Stimulated activated CD4-positive, alpha-beta T cell treated with anti-CD3 and anti-CD28 coated beads, Interleukin-2, amount 100 ng/mL, for 4 hours (primary cell): Measurements from ENCODE around the gene SLC19A1.

Source experiments
- DNase-seq: peaks from one replicate; pipeline ENCODE4 v3.0.0-alpha.2; 2020; ENCODE audit warnings: low read depth

The SLC19A1 gene

GRCh38 chr21:45453308-45453950, 88.8 kb downstream of the SLC19A1 start:
- DNase-seq, result no peak

DNA sequence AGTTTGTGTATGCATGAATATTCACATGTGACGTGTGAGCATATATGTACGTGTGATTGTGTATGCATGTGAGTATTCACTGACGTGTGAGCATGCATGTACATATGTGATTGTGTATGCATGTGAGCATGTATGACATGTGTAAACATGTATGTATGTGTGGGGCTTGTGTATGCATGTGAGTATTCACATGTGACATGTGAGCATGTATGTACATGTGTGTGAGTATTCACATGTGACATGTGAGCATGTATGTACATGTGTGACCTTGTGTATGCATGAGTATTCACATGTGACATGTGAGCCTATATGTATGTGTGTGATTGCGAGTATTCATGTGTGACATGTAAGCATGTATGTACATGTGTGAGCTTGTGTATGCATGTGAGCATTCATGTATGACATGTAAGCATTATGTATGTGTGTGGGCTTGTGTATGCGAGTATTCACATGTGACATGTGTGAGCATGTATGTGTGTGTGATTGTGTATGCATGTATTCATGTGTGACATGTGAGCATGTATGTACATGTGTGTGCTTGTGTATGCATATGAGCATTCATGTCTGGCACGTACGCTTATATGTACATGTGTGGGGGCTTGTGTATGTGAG, 89.4 kb downstream of the SLC19A1 start:
- no peak for DNase-seq

- no peak for DNase-seq
Observed at GRCh38 chr21:45451771-45452182, 90.5 kb downstream of the SLC19A1 start.

GRCh38 chr21:45451091-45451740, 91.0 kb downstream of the SLC19A1 start:
- DNase-seq, result no peak

DNA sequence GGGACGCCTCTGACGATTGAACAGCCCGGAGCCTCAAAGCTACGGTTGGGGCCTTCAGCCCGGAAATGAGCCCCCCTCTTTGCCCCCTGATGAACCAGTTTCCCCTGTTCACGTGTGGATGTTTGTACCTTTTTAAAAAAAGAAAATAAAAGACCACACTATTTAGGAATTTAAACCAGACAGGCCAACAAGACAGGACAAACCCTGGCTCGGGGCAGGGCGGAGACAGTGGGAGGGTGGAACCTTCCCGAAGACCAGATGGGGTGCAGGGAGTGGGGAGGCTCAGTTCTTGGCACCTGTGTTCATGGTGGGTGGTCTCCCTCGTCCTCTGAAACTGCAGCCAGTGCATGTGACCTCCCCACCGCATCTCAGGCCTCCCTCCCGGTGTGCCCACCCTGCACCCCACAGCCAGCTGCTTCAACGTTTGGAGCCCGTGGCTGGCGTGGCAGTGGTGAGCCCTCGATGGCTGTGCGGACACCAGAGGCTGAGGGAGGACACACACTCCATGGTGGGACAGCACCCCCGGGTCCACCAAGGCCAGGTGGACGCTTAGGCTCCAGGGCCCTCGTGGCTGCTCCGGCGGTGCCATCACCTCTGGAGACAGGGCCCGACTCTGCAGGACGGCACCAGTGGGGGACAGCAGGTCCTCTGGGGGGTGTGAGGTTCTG, 91.7 kb downstream of the SLC19A1 start:
- no peak for DNase-seq

DNA sequence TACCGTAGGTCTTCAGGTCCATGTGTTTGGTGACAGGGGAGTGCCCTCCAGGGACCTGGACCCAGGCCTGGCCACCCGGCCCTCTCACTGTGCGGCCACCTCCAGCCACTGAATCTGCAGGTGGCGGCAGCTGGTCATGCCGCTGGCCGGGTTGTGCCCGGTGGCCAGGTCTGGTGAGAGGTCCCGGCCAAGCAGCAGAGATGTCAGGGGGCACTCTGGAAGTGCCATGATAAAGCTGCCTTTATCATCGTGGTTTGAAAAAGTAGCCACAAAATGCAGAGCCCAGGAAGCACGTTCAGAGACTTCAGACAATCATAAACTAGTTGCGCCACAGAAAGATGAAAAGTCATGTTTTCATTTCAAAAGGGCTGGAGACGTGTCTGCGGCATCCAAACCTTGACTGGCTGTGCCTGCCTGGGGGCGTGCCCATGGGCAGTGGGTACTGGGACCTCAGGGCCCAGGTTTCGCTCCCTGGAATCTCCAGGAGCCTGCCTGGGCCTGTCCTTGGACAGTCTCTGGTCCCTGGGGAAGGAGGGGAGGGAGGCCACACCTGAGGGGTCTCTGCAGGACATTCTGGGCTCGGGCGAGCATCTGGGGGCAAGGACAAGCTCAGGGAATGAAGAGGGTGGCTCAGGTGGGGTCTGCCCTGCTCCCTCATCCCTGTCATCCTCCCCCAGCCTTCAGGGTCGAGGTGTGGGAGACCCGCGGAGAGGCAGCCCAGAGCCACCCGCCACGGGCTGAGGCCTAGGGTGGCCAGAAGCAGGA, 92.4 kb downstream of the SLC19A1 start:
- DNase-seq, result no peak

DNA sequence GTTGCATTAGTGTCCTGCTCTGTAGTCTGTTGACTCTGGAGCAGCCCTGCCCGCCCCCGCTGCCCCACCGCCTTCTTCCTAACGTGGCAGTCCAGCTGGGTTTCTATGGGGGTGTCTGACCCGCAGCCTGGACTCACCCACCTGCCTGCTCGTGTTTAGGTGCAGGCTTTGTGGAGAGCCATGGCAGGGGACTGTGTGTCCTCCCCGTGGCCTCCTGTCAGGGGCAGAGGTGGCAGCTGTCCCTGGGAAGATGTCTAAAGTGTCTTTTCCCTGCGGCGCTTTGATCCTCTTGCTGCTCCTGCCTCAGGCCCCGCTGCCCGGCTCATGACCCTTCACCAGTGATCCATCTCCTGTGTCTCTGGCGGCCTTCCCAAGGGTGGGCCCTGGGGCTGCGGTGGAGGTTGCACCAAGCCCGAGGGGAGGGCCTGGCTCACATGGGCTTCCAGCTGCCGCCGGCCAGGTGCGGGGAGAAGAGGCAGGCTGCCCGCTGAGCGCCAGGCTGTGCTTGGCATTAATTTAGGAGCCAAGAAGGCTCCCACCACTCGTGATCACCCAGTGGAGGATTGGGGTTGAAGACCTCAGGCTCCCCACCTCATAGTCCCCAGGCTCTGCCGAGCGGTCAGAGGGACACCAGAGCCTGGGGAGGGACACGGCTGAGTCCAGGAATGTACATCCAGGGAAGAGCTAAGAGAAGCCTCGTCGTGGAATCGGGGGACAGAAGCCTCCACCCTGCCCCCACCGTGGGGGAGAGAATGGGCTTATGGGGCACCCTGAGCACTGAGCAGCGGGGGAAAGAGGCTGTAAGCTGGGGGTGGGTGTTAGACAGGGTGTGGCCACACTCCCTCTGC, 93.2 kb downstream of the SLC19A1 start:
- DNase-seq, result no peak

GRCh38 chr21:45448283-45448809, 93.9 kb downstream of the SLC19A1 start:
- no peak for DNase-seq
